Smooth muscle cell (in vitro differentiated cells): ENCODE results near the gene PCDH15. TPM values are rescaled to one million over a fixed set of nuclear protein-coding genes. Genes with fewer than 3 reads are reported as not detected.

ENCODE experiments used
- DNase-seq: peaks from one replicate; lab custom pipeline; 2025; ENCODE audit not compliant: unreplicated experiment; lab: John Stamatoyannopoulos, UW
- H2AFZ ChIP-seq: fragments of 200-600 bp; sonication (generic); 2 replicates; pipeline ENCODE4 v1.6.0; 2016; ENCODE audit warnings: antibody characterized with exemption, low read depth, mild to moderate bottlenecking
- H3F3A ChIP-seq: fragments of 200-600 bp; sonication (generic); 2 replicates; pipeline ENCODE4 v1.6.0; 2017; ENCODE audit warnings: antibody characterized with exemption, low read depth
- H3K27ac ChIP-seq: fragments of 200-600 bp; sonication (generic); 2 replicates; pipeline ENCODE4 v1.5.1; 2016; ENCODE audit warnings: low read depth, mild to moderate bottlenecking
- H3K27me3 ChIP-seq: fragments of 200-600 bp; sonication (generic); 2 replicates; pipeline ENCODE4 v1.6.1; 2016; ENCODE audit warnings: low read depth, mild to moderate bottlenecking
- H3K36me3 ChIP-seq: fragments of 200-600 bp; sonication (generic); 2 replicates; pipeline ENCODE4 v1.5.1; 2016; ENCODE audit warnings: low read depth
- H3K4me1 ChIP-seq: fragments of 200-600 bp; sonication (generic); 2 replicates; pipeline ENCODE4 v1.5.1; 2016; ENCODE audit warnings: low read depth
- H3K4me2 ChIP-seq: fragments of 200-600 bp; sonication (generic); 2 replicates; pipeline ENCODE4 v1.6.0; 2016; ENCODE audit warnings: mild to moderate bottlenecking
- H3K4me3 ChIP-seq: fragments of 200-600 bp; sonication (generic); 2 replicates; pipeline ENCODE4 v1.5.1; 2016; ENCODE audit warnings: mild to moderate bottlenecking
- H3K79me2 ChIP-seq: fragments of 200-600 bp; sonication (generic); 2 replicates; pipeline ENCODE4 v1.6.0; 2016; ENCODE audit warnings: low read depth, mild to moderate bottlenecking
- H3K9ac ChIP-seq: fragments of 200-600 bp; sonication (generic); 2 replicates; pipeline ENCODE4 v1.6.0; 2016; ENCODE audit warnings: low read depth
- H3K9me3 ChIP-seq: fragments of 200-600 bp; sonication (generic); replicated peaks from 2 replicates; pipeline ENCODE4 v1.5.1; 2016; ENCODE audit warnings: low read depth
- H4K20me1 ChIP-seq: fragments of 200-600 bp; sonication (generic); 2 replicates; pipeline ENCODE4 v1.6.0; 2016; ENCODE audit warnings: low read depth
- whole genome bisulfite sequencing: methylation state at CpG from one replicate; pipeline ENCODE4 v1.1.7; 2016; ENCODE audit warnings: low lambda C conversion rate; 5-methylcytosine and 5-hydroxymethylcytosine counted together
- polyA plus RNA-seq: library from polyadenylated mRNA; unstranded; fragments of >200 nt; fragmentation: Nextera tagmentation; extraction: Ambion mirVana; gene quantifications from 2 replicates; pipeline ENCODE4 v1.2.1, GENCODE V29; 2016
- total RNA-seq: library from RNA; depleted of rRNA; stranded (reverse); fragments of >200 nt; gene quantifications from 2 replicates; pipeline ENCODE4 v1.2.3, GENCODE V29; 2014
- TF ChIP-seq, protein P1 (sequence below): fragments of 200-600 bp; sonication (generic); IDR thresholded peaks from 2 replicates; pipeline ENCODE4 v1.5.1; 2017; ENCODE audit warnings: borderline replicate concordance, mild to moderate bottlenecking, antibody characterized with exemption; ENCODE audit not compliant: insufficient read depth, poor library complexity, severe bottlenecking

The PCDH15 gene
- total and polyA plus RNA-seq, 2 experiments from 2014 or later = not detected

DNA sequence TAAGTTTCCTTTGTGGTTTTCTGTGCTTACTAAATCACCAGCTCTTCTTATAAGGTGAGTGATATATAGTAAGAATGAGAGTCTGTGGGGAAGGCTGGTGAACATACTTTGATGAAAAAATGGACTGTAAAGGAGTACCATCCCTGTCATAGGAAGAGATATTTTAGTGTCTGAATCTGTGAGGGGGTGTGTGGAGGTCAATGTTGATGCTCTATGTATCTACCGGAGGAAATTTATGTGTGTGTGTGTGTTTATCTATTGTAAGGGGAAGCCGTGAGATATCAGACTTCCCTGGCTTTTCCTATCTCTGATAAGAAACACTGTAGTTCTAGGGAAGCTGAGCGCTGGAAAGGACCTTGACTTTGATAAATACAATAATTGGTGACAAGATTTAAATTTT, 179.0 kb downstream of the PCDH15 start:
- no peaks in the 10 kb centered on the region for H3K4me1 ChIP-seq
- TF ChIP-seq, protein P1, sequence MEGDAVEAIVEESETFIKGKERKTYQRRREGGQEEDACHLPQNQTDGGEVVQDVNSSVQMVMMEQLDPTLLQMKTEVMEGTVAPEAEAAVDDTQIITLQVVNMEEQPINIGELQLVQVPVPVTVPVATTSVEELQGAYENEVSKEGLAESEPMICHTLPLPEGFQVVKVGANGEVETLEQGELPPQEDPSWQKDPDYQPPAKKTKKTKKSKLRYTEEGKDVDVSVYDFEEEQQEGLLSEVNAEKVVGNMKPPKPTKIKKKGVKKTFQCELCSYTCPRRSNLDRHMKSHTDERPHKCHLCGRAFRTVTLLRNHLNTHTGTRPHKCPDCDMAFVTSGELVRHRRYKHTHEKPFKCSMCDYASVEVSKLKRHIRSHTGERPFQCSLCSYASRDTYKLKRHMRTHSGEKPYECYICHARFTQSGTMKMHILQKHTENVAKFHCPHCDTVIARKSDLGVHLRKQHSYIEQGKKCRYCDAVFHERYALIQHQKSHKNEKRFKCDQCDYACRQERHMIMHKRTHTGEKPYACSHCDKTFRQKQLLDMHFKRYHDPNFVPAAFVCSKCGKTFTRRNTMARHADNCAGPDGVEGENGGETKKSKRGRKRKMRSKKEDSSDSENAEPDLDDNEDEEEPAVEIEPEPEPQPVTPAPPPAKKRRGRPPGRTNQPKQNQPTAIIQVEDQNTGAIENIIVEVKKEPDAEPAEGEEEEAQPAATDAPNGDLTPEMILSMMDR = no peak
- H3K27me3 ChIP-seq = no peaks in the 10 kb centered on the region
- H3K27ac ChIP-seq = no peak overlapping the region
- DNase-seq = no peak
- no peak overlapping the region for H2AFZ ChIP-seq
- H3K4me3 ChIP-seq = no peak overlapping the region
- no peaks in the 10 kb centered on the region for H3K9me3 ChIP-seq
- H3F3A ChIP-seq = no peaks in the 10 kb centered on the region
- H4K20me1 ChIP-seq = no peaks in the 10 kb centered on the region
- H3K4me2 ChIP-seq = no peak overlapping the region
- H3K36me3 ChIP-seq = no peaks in the 10 kb centered on the region
- WGBS = 54% methylated on average over 3 of the region's 3 CpGs
- no peaks in the 10 kb centered on the region for H3K79me2 ChIP-seq
- H3K9ac ChIP-seq = no peak overlapping the region

DNA sequence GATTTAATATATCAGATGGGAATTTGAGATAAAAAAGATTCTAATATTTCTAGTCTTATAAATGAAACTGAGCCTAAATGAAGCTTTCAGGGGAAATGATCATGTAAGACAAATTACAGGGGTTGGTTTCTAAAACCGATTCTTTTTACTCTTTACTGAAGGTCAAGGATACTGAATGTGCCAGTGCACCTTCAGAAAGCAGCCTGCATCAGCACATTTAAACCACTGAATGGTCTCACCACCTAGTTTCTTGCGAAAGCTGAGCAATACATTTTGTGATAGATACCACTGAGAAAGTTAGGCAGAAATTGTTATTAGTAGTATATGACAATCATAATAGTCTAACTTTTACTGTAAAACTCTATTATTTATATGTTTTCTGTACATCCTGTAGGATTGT, 180.7 kb downstream of the PCDH15 start:
- no peak overlapping the region for H3K9ac ChIP-seq

DNA sequence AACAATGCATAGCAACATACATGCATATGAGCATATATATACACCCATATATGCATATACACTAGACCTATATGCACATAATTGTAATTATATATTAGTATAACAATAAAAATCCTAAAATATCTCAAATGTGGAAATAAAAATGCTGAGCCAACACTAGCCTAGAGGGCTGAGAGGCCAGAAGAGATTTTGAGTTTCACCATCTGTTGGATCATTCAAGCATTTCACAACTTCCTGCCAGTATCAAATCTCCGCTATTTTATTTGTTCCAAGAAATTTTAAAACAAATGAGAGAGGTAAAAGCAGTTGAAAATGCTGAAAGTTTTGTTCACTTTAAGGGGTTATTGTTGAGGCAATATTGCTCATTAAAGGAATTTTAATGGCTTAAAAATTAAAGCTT, 187.0 kb downstream of the PCDH15 start:
- no peaks in the 10 kb centered on the region for H3K9me3 ChIP-seq
- H3K27me3 ChIP-seq = no peaks in the 10 kb centered on the region
- no peaks in the 10 kb centered on the region for H3K36me3 ChIP-seq
- no peak overlapping the region for H3K4me2 ChIP-seq
- no peak overlapping the region for H3K27ac ChIP-seq
- H3K79me2 ChIP-seq = no peaks in the 10 kb centered on the region
- H3K9ac ChIP-seq = no peak overlapping the region
- no peak for DNase-seq
- no peak overlapping the region for H2AFZ ChIP-seq
- H3K4me1 ChIP-seq = no peaks in the 10 kb centered on the region
- WGBS = 97% methylated on average over 1 of the region's 1 CpG
- TF ChIP-seq, protein P1 = no peak
- no peak overlapping the region for H3K4me3 ChIP-seq
- no peaks in the 10 kb centered on the region for H4K20me1 ChIP-seq
- H3F3A ChIP-seq = no peaks in the 10 kb centered on the region

More for the DNA sequence above, 180.7 kb downstream of the PCDH15 start:
- TF ChIP-seq, protein P1 = no peak
- H3K27me3 ChIP-seq = no peaks in the 10 kb centered on the region
- H3K36me3 ChIP-seq = no peaks in the 10 kb centered on the region
- no peak overlapping the region for H3K27ac ChIP-seq
- H3K4me2 ChIP-seq = no peak overlapping the region
- 94% methylated on average over 2 of the region's 2 CpGs for WGBS
- H3K4me1 ChIP-seq = no peaks in the 10 kb centered on the region
- no peaks in the 10 kb centered on the region for H3F3A ChIP-seq
- H3K4me3 ChIP-seq = no peak overlapping the region
- no peaks in the 10 kb centered on the region for H3K79me2 ChIP-seq
- H2AFZ ChIP-seq = no peak overlapping the region
- no peak for DNase-seq
- H4K20me1 ChIP-seq = no peaks in the 10 kb centered on the region
- no peaks in the 10 kb centered on the region for H3K9me3 ChIP-seq

DNA sequence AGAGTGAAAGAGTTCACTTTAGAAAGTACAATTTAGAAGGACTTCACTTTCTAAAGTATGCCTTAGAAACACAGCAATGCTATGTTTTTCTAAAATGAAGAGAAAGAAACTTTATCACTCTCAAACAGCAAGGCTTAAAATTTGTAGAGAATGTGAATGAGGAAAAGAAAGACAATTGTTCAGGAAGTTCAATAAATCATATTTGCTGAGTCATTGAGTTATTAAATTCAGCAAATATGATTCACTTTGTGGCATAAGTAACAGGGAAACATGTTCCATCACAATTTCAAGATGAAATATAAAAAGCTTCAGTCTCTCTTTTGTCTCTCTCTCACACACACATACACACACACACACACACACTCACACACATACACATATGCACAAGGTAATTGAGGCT, 187.9 kb downstream of the PCDH15 start:
- no peak overlapping the region for H3K4me3 ChIP-seq
- no peaks in the 10 kb centered on the region for H3K4me1 ChIP-seq
- TF ChIP-seq, protein P1 = no peak
- no peak overlapping the region for H2AFZ ChIP-seq
- no peaks in the 10 kb centered on the region for H3K27me3 ChIP-seq
- DNase-seq = no peak
- no peaks in the 10 kb centered on the region for H4K20me1 ChIP-seq
- no peak overlapping the region for H3K9ac ChIP-seq
- H3K36me3 ChIP-seq = no peaks in the 10 kb centered on the region
- H3K79me2 ChIP-seq = no peaks in the 10 kb centered on the region
- H3K4me2 ChIP-seq = no peak overlapping the region
- no peak overlapping the region for H3K27ac ChIP-seq
- no peaks in the 10 kb centered on the region for H3F3A ChIP-seq
- H3K9me3 ChIP-seq = no peaks in the 10 kb centered on the region
